22Rv1 (cell line): Measurements from ENCODE around the gene RBMS3.
A peak's percentile ranks its signal among the peaks of the same experiment; 100 is the strongest.

ENCODE experiments used
- H3K27ac ChIP-seq: fragments of 450-650 bp; 2 replicates; pipeline ENCODE4 v1.5.1; 2017
- CTCF ChIP-seq: fragments of 450-650 bp; IDR thresholded peaks from 2 replicates; pipeline ENCODE4 v1.5.1; 2017; ENCODE audit warnings: mild to moderate bottlenecking
- ZFX ChIP-seq: fragments of 450-650 bp; IDR thresholded peaks from 2 replicates; pipeline ENCODE4 v1.6.1; 2017; ENCODE audit warnings: antibody characterized with exemption, borderline replicate concordance

RBMS3 gene

GRCh38 chr3:29822071-29822470, 541.2 kb downstream of the RBMS3 start:
- no peak for TF ChIP-seq CTCF
- TF ChIP-seq ZFX = no peak
- no peak overlapping the region for H3K27ac ChIP-seq

GRCh38 chr3:29823233-29823632, 542.4 kb downstream of the RBMS3 start:
- TF ChIP-seq ZFX (no peak), CTCF (no peak)

GRCh38 chr3:29826712-29827111, 545.8 kb downstream of the RBMS3 start:
- no peak for TF ChIP-seq CTCF
- TF ChIP-seq ZFX = no peak
- H3K27ac ChIP-seq = no peak overlapping the region

More at GRCh38 chr3:29823233-29823632, 542.4 kb downstream of the RBMS3 start:
- H3K27ac ChIP-seq = no peak overlapping the region

GRCh38 chr3:29827756-29828155, 546.9 kb downstream of the RBMS3 start:
- TF ChIP-seq CTCF = no peak
- no peak for TF ChIP-seq ZFX
- H3K27ac ChIP-seq = no peak overlapping the region

- TF ChIP-seq CTCF = no peak
- no peak for TF ChIP-seq ZFX
- no peak overlapping the region for H3K27ac ChIP-seq
These were observed 548.5 kb downstream of the RBMS3 start for GRCh38 chr3:29829340-29829739.

GRCh38 chr3:29850641-29851040, 569.8 kb downstream of the RBMS3 start:
- no peak overlapping the region for H3K27ac ChIP-seq
- TF ChIP-seq ZFX (no peak), CTCF (0 out of 2 replicates have a peak, but pooled peaks have one; percentile 11)

- no peak for TF ChIP-seq ZFX
- TF ChIP-seq CTCF = no peak
- no peak overlapping the region for H3K27ac ChIP-seq
These were observed 571.9 kb downstream of the RBMS3 start for GRCh38 chr3:29852767-29853166.
